DND-41 (cell line): ENCODE data around the gene PTPN9.
"Not testable (repeated sequence)": the region's sequence is repeated elsewhere in the genome, so short reads cannot be mapped to it uniquely, and the experiment has no call there.

Experiments used
- ATAC-seq: fragments of 200-7000 bp; cut with Tn5 transposase; 3 replicates; pipeline ENCODE4 v1.9.1; 2021; ENCODE audit warnings: low read depth; ENCODE audit not compliant: insufficient read depth
- DNase-seq: peaks from one replicate; pipeline ENCODE4 v3.0.0-alpha.2; 2020
- H2AFZ ChIP-seq: 2 replicates; pipeline ENCODE4 v1.6.0; 2012; ENCODE audit warnings: low read depth, low read length
- H3K27ac ChIP-seq: 2 replicates; pipeline ENCODE4 v1.5.1; 2012; ENCODE audit warnings: low read length, inconsistent platforms
- H3K27me3 ChIP-seq: fragments of 200-600 bp; sonication (generic); 2 replicates; pipeline ENCODE4 v1.6.0; 2012; ENCODE audit warnings: low read length, mild to moderate bottlenecking, inconsistent platforms; ENCODE audit not compliant: insufficient read depth, poor library complexity
- H3K36me3 ChIP-seq: 2 replicates; pipeline ENCODE4 v1.5.1; 2012; ENCODE audit warnings: low read length, inconsistent platforms; ENCODE audit not compliant: insufficient read depth
- H3K4me1 ChIP-seq: 2 replicates; pipeline ENCODE4 v1.5.1; 2012; ENCODE audit warnings: mild to moderate bottlenecking, low read length; ENCODE audit not compliant: insufficient read depth
- H3K4me2 ChIP-seq: 2 replicates; pipeline ENCODE4 v1.6.0; 2012; ENCODE audit warnings: mild to moderate bottlenecking, moderate library complexity, low read length, inconsistent platforms; ENCODE audit not compliant: insufficient read depth
- H3K4me3 ChIP-seq, 2 experiments: fragments of 200-600 bp in 1 of 2; shearing (Covaris generic) in 1 of 2; 2 replicates each; pipeline ENCODE4 v1.5.1; 2012 to 2016; ENCODE audit warnings: inconsistent platforms in 2 of 2, low read length in 2 of 2, mild to moderate bottlenecking in 2 of 2, low read depth in 1 of 2, moderate library complexity in 1 of 2
- H3K79me2 ChIP-seq: 2 replicates; pipeline ENCODE4 v1.6.0; 2012; ENCODE audit warnings: low read length, inconsistent platforms; ENCODE audit not compliant: insufficient read depth
- H3K9ac ChIP-seq: 2 replicates; pipeline ENCODE4 v1.6.0; 2012; ENCODE audit warnings: low read depth, mild to moderate bottlenecking, inconsistent platforms, low read length, moderate library complexity
- H3K9me3 ChIP-seq: 2 replicates; pipeline ENCODE4 v1.5.1; 2012; ENCODE audit warnings: low read length, moderate library complexity, mild to moderate bottlenecking, inconsistent platforms; ENCODE audit not compliant: insufficient read depth, severe bottlenecking
- H4K20me1 ChIP-seq: 2 replicates; pipeline ENCODE4 v1.6.0; 2012; ENCODE audit warnings: low read length; ENCODE audit not compliant: insufficient read depth
- EZH2 ChIP-seq: IDR thresholded peaks from 3 replicates; pipeline ENCODE4 v1.6.1; 2012; ENCODE audit warnings: borderline replicate concordance, low read depth, mild to moderate bottlenecking, moderate library complexity, low read length, inconsistent platforms; ENCODE audit not compliant: severe bottlenecking
- TF ChIP-seq, protein P1 (sequence below): IDR thresholded peaks from 2 replicates; pipeline ENCODE4 v1.5.1; 2012; ENCODE audit warnings: borderline replicate concordance, low read length, moderate library complexity, mild to moderate bottlenecking; ENCODE audit not compliant: poor library complexity, severe bottlenecking; ENCODE audit errors: extremely low read depth

The PTPN9 gene

DNA sequence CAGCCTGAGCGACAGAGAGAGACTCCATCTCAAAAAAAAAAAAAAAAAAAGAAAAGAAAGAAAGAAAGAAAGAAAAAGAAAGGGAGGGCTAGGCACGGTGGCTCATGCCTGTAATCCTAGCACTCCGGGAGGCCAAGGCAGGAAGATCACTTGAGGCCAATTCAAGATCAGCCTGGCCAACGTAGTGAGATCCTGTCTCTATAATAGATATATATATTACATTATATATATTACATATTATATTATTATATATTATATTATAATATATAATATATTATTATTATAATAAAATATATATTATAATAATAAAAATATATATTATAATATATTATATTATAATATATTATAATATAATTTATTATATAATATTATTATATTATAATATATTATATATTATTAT lies 48.9 kb downstream of the PTPN9 start:
- DNase-seq: no peak
- Histone ChIP-seq H3K4me3 (no peak overlapping the region), H3K4me1 (no peaks in the 10 kb centered on the region), H3K9me3 (no peaks in the 10 kb centered on the region), H3K27me3 (no peaks in the 10 kb centered on the region), H2AFZ (no peak overlapping the region), H3K4me2 (no peak overlapping the region), H3K27ac (no peak overlapping the region), H3K9ac (no peak overlapping the region), H3K79me2 (peaks cover 37% of the 10 kb centered on the region), H4K20me1 (peaks cover 5% of the 10 kb centered on the region; the same call in 1 of the 2 replicates), H3K36me3 (peaks cover 21% of the 10 kb centered on the region)
- no peak for TF ChIP-seq EZH2
- TF ChIP-seq, protein P1, sequence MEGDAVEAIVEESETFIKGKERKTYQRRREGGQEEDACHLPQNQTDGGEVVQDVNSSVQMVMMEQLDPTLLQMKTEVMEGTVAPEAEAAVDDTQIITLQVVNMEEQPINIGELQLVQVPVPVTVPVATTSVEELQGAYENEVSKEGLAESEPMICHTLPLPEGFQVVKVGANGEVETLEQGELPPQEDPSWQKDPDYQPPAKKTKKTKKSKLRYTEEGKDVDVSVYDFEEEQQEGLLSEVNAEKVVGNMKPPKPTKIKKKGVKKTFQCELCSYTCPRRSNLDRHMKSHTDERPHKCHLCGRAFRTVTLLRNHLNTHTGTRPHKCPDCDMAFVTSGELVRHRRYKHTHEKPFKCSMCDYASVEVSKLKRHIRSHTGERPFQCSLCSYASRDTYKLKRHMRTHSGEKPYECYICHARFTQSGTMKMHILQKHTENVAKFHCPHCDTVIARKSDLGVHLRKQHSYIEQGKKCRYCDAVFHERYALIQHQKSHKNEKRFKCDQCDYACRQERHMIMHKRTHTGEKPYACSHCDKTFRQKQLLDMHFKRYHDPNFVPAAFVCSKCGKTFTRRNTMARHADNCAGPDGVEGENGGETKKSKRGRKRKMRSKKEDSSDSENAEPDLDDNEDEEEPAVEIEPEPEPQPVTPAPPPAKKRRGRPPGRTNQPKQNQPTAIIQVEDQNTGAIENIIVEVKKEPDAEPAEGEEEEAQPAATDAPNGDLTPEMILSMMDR: no peak
- ATAC-seq: no peak

DNA sequence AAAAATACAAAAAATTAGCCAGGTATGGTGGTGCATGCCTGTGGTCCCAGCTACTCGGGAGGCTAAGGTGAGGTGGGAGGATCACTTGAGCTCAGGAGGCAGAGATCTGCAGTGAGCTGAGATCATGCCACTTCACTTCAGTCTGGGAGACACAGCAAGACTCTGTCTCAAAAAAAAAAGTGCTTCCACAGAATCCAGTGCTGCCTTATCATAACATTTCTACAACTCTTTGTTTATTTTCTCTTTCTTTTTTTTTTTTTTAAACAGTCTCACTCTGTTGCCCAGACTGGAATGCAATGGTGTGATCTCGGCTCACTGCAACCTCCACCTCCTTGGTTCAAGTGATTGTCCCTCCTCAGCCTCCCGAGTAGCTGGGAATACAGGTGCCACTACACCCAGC lies 53.4 kb downstream of the PTPN9 start:
- H4K20me1 ChIP-seq, DNase-seq, H2AFZ ChIP-seq, H3K9me3 ChIP-seq, H3K4me2 ChIP-seq, H3K27me3 ChIP-seq, H3K4me1 ChIP-seq, H3K9ac ChIP-seq, H3K27ac ChIP-seq, H3K4me3 ChIP-seq, ATAC-seq: not testable (repeated sequence)
- Histone ChIP-seq H3K79me2 (peaks cover 14% of the 10 kb centered on the region), H3K36me3 (peaks cover 57% of the 10 kb centered on the region)

DNA sequence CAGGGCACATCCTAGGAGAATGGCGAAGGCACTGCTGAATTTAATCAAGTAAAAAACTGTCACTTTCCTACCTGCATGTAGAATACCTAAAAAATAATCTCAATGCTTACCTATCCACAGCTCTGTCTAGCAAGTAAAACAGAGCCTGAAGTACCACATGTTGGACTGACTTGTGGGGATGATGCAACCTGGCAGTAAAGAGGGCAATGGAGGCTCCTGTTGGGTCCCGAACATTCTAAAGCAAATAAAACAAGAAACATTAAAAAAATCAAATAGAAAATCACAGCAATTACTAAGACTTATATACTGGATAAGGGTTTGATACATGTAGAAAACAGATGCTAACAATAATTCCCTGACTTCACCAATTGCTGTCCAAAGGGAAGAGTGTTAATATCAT lies 56.1 kb downstream of the PTPN9 start:
- Histone ChIP-seq H3K4me3 (no peak overlapping the region), H4K20me1 (no peaks in the 10 kb centered on the region), H3K4me1 (no peaks in the 10 kb centered on the region), H3K9me3 (no peaks in the 10 kb centered on the region), H3K27ac (no peak overlapping the region), H3K27me3 (no peaks in the 10 kb centered on the region), H3K79me2 (no peaks in the 10 kb centered on the region), H2AFZ (no peak overlapping the region), H3K36me3 (peaks cover 72% of the 10 kb centered on the region), H3K9ac (no peak overlapping the region), H3K4me2 (no peak overlapping the region)
- no peak for DNase-seq
- no peak for ATAC-seq
- TF ChIP-seq EZH2: no peak
- TF ChIP-seq, protein P1: no peak

DNA sequence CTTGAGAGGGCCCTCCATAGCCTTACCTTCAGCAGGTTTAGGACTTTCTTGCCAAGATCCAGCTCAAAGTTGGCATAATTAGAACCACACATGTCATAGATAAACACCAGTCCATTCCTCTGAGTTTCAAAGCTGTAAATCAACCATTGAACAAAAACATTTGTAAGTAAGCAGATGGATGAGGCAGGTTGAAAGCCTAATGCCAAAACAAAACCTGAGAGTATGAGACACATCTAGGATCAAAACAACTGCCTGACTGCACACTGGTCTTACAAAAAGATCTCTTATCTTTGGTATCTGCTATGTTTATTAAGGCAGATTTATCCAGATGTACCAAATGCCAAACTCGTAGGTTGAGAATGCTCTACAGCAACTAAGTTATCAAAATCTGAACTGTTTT lies 61.9 kb downstream of the PTPN9 start:
- no peak overlapping the region for H3K4me2 ChIP-seq
- H3K79me2 ChIP-seq: no peaks in the 10 kb centered on the region
- H2AFZ ChIP-seq: no peak overlapping the region
- H3K4me3 ChIP-seq: no peak overlapping the region
- ATAC-seq: no peak
- no peak for TF ChIP-seq EZH2
- TF ChIP-seq, protein P1: no peak
- peaks cover 59% of the 10 kb centered on the region for H3K36me3 ChIP-seq
- no peaks in the 10 kb centered on the region for H4K20me1 ChIP-seq
- no peak for DNase-seq
- H3K9ac ChIP-seq: no peak overlapping the region
- H3K9me3 ChIP-seq: no peaks in the 10 kb centered on the region
- H3K27ac ChIP-seq: no peak overlapping the region
- no peaks in the 10 kb centered on the region for H3K4me1 ChIP-seq
- H3K27me3 ChIP-seq: no peaks in the 10 kb centered on the region
